ENCODE results near the gene PTPN14. TPM values are rescaled to one million over a fixed set of nuclear protein-coding genes. Genes with fewer than 3 reads are reported as not detected.

PTPN14 gene
- total and polyA plus RNA-seq, 2 of the 4 experiments (the other 2 are of a cell fraction), result 21.5 to 31.7 TPM

- Histone ChIP-seq H2BK120ac (ENCODE audit: low read depth, low read length) (peak overlapping the region; percentile 68), H3K79me1 (ENCODE audit: low read depth in 1 of 2, low read length in 2 of 2) (peaks cover 30 to 46% of the 10 kb centered on the region in 2 experiments), H4K8ac (ENCODE audit: low read depth in 2 of 2, low read length in 2 of 2) (peak overlapping the region in 1 of 2 experiments; percentile 10; a peak in 1 of 4 replicates), H4K20me1 (ENCODE audit: insufficient read depth, low read length) (no peaks in the 10 kb centered on the region), H3K27ac (ENCODE audit: insufficient read depth, low read length) (peak overlapping the region; percentile 57; the same call in 1 of the 2 replicates), H3K9me1 (ENCODE audit: insufficient read depth, low read length) (0 out of 2 replicates have a peak, but pooled peaks cover 3% of the 10 kb centered on the region), H2AK9ac (replicated peaks; ENCODE audit: low read depth, low read length, poor library complexity) (no peak overlapping the region), H3K56ac (ENCODE audit: extremely low read depth, insufficient read depth, low read length) (no peak overlapping the region), H4K5ac (ENCODE audit: low read depth, low read length) (peak overlapping the region; percentile 75), H3K18ac (ENCODE audit: low read depth, low read length) (peak overlapping the region; percentile 91), H2AK5ac (ENCODE audit: low read depth, low read length) (peak overlapping the region; percentile 68; the same call in 1 of the 2 replicates), H3K9ac (ENCODE audit: low read depth, low read length) (no peak overlapping the region), H3K4ac (ENCODE audit: low read depth, low read length) (peak overlapping the region; percentile 39), H2BK15ac (ENCODE audit: low read depth, low read length) (no peak overlapping the region), H3K23ac (ENCODE audit: low read depth, low read length) (no peak overlapping the region), H3K9me3 (ENCODE audit: control insufficient read depth, insufficient read depth, low read length) (no peaks in the 10 kb centered on the region), H3K4me1 (ENCODE audit: control insufficient read depth, insufficient read depth, low read length) (peaks cover 8% of the 10 kb centered on the region), H4K91ac (ENCODE audit: insufficient read depth, low read depth, low read length) (no peak overlapping the region; the same call in 1 of the 2 replicates), H3K4me2 (ENCODE audit: low read depth, low read length) (0 out of 2 replicates have a peak overlapping the region, but pooled peaks have one; percentile 42), H2BK20ac (ENCODE audit: low read depth, low read length) (peak overlapping the region; percentile 54; the same call in 1 of the 2 replicates), H3K14ac (replicated peaks; ENCODE audit: low read depth, low read length) (peak overlapping the region; percentile 34; the same call in 1 of the 2 replicates), H3K27me3 (ENCODE audit: control insufficient read depth, insufficient read depth, low read length) (no peaks in the 10 kb centered on the region), H3K36me3 (ENCODE audit: control insufficient read depth, insufficient read depth, low read length) (peaks cover 1% of the 10 kb centered on the region; the same call in 1 of the 2 replicates), H2BK5ac (ENCODE audit: low read depth, low read length, poor library complexity, severe bottlenecking) (peak overlapping the region; percentile 35), H3K4me3 (ENCODE audit: insufficient read depth, low read depth, low read length) (no peak overlapping the region), H2AFZ (replicated peaks; ENCODE audit: low read length, poor library complexity) (no peak overlapping the region)
- TF ChIP-seq MAZ (IDR thresholded peaks at IDR 0.05; ENCODE audit: borderline replicate concordance, low read depth, low read length) (no peak), MAFK (IDR thresholded peaks at IDR 0.05; ENCODE audit: low read depth, low read length) (peak; percentile 91)
- POLR2A ChIA-PET (ENCODE audit: unreplicated experiment), result no interaction called here
- no peak for ATAC-seq (ENCODE audit: low read depth)
- peak; percentile 61 for DNase-seq
- dilution Hi-C loops (cut with HindIII; ENCODE audit: low sequenced_read_pairs, unreplicated experiment), result no loop called here
- WGBS, 2 experiments (ENCODE audit: extremely low coverage in 2 of 2, insufficient read length in 1 of 2), result no CpG with 5 or more reads among the region's 9 CpGs
- no TSS peak for BruUV-seq (replicated peaks)
- intact Hi-C loops (cut with micrococcal nuclease), result no loop called here
- CTCF ChIA-PET, result interaction anchor here (0.6 kb wide), 1 partner anchor 75 kb away, joined by 6 read pairs; no protein-coding TSS in a partner anchor
- in situ Hi-C loops (cut with MboI; ENCODE audit: low sequenced_read_pairs), result no loop called here
Measured at GRCh38 chr1:214429951-214430770, 121.2 kb downstream of the PTPN14 start.

Measured in IMR-90 (cell line).